C4-2B (cell line): ENCODE measurements around the gene DHRS1.

Experiments used
- ZFX ChIP-seq: fragments of 450-650 bp; IDR thresholded peaks from 2 replicates; pipeline ENCODE4 v1.6.1; 2017
- TF ChIP-seq, protein P1 (sequence below): fragments of 450-650 bp; conservative IDR thresholded peaks from 2 replicates; pipeline ENCODE4 v1.5.1; 2017; ENCODE audit warnings: mild to moderate bottlenecking

DNA sequence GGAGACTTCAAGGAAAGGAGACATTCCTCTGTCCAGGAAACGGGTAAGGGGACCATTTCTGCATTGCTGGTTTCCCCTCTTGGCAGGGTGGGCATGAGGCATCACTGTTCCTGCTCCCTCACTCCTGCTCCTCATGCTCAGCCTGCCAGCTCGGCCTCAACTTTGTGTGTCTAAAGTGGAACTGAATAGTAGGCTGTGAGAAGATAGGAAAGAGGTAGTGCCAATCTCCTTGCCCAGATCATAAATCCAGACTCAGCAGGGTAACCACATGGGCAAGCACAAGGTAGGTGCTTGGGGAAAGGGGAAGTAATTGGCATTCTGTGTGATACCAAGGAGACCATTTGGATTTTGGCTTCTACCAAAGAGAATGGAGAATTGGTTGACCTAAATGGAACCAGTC, 14.3 kb upstream of the DHRS1 start:
- TF ChIP-seq, protein P1, sequence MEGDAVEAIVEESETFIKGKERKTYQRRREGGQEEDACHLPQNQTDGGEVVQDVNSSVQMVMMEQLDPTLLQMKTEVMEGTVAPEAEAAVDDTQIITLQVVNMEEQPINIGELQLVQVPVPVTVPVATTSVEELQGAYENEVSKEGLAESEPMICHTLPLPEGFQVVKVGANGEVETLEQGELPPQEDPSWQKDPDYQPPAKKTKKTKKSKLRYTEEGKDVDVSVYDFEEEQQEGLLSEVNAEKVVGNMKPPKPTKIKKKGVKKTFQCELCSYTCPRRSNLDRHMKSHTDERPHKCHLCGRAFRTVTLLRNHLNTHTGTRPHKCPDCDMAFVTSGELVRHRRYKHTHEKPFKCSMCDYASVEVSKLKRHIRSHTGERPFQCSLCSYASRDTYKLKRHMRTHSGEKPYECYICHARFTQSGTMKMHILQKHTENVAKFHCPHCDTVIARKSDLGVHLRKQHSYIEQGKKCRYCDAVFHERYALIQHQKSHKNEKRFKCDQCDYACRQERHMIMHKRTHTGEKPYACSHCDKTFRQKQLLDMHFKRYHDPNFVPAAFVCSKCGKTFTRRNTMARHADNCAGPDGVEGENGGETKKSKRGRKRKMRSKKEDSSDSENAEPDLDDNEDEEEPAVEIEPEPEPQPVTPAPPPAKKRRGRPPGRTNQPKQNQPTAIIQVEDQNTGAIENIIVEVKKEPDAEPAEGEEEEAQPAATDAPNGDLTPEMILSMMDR, result no peak
- no peak for TF ChIP-seq ZFX
